Neural progenitor cell (in vitro differentiated cells): Measurements from ENCODE around the gene TAF11.

Experiments used
- CTCF ChIP-seq: fragments of 200-600 bp; sonication (generic); IDR thresholded peaks from 2 replicates; pipeline ENCODE4 v1.5.1; 2017; ENCODE audit warnings: antibody characterized with exemption, mild to moderate bottlenecking
- EZH2 ChIP-seq: fragments of 200-600 bp; sonication (generic); IDR thresholded peaks from 2 replicates; pipeline ENCODE4 v1.6.1; 2017; ENCODE audit warnings: antibody characterized with exemption, mild to moderate bottlenecking, moderate library complexity
- EZH2phosphoT487 ChIP-seq: fragments of 200-600 bp; sonication (generic); IDR thresholded peaks from 2 replicates; pipeline ENCODE4 v1.6.1; 2017; ENCODE audit warnings: antibody characterized with exemption

DNA sequence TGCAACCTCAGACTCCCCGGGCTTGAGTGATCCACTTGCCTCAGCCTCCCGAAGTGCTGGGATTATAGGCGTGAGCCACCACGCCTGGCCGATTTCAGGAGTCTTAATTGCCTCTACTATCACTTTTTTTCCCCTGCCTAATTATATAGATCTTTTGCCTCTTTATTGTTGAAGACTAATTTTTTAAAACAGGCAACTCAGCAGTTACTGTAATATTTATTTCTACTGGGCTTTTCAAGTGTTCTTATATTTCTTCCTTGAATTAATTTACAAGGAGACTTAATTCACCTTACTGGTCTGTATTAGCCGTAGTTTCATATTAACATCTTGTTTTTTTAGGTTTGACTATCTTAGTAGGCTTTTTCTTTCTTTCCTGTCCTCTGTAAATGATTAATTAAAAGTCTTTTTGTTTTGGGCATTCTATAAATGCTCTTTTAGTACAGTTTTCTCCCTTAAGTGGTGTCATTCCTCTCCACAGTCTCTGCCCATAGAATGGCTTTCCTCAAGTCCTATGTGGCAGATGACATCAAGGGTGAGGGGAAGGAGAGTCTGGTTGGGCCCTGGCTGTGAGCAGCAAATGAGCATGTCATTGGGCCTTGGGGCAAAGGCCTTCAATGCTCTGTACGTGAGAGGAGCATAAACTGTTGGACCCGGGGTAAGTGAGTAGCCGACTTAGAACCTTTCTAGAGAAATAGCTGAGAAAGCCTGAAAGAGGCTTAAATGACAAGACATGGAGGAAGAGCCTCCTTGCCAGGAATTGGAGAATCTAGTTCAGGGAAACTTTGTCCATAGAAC lies 37.2 kb upstream of the TAF11 start:
- TF ChIP-seq EZH2 (no peak), CTCF (no peak), EZH2phosphoT487 (no peak)
